ENCODE measurements around the gene CAPNS1.
"Not testable (repeated sequence)": the region's sequence is repeated elsewhere in the genome, so short reads cannot be mapped to it uniquely, and the experiment has no call there.

CAPNS1 gene

GRCh38 chr19:36151144-36152018 lies 11.5 kb downstream of the CAPNS1 start:
- no peak for DNase-seq

DNA sequence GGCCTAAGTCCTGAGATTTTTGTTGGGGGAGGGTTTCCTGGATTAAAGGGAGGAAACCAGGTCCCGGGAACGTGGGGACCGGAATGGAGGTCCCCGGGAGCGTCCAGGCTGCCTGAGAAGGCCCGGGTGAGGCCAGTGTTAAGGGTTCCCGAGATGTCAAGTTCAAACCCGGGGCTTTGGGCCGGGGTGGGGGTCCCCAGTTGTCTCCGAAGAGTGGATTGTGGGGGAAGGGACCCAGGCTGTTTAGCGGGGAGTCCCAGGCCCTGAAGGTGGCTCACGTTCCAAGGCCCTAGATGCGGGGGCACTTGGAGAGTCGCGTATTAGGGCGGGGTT lies 12.1 kb downstream of the CAPNS1 start:
- DNase-seq = no peak

DNA sequence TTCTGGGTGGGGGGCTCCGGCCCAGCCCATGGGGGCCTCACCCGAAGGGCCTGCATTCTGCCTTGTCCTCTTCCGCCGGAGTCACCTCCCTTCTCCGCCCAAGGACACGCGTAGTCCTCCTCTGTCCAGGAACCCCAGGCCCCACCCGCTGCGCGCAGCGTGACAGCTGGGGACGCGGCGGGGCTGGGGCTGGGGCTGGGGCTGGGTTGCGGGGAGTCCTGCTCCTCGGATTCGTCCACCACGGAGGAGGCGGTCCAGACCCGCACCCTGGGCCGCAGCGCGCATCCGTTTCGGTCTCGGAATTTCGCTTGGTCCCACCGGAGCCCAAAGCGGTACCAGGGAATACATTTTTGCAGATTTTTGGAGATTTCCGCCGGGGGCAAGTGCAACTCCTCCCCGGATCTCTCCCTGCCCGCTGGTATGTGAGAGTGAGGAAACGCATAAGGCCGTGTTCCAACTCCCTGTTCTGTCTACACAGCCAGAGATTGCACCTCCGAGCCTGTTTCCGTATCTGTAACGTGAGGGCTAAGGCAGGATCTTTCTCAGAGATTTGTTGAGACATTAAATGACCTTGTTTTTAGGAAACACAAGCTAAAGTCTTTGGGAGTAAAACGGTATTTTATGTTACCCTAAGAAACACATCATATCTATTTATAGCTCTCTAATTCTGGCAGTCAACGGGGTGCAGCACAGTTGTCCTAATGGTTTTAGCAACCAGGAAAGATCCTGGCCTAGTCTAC lies 12.7 kb downstream of the CAPNS1 start, which contains the start of gene COX7A1:
COX7A1 (minus strand) TSS at position 96 of the 740 bp plus-strand sequence; CDS start at position 56, 40 bp downstream.
- DNase-seq = no peak

- DNase-seq = no peak
Measured at GRCh38 chr19:36153126-36153525, 13.3 kb downstream of the CAPNS1 start.

GRCh38 chr19:36160821-36161596 lies 21.1 kb downstream of the CAPNS1 start:
- DNase-seq = no peak

GRCh38 chr19:36163813-36164212 lies 23.9 kb downstream of the CAPNS1 start:
- no peak for DNase-seq

DNA sequence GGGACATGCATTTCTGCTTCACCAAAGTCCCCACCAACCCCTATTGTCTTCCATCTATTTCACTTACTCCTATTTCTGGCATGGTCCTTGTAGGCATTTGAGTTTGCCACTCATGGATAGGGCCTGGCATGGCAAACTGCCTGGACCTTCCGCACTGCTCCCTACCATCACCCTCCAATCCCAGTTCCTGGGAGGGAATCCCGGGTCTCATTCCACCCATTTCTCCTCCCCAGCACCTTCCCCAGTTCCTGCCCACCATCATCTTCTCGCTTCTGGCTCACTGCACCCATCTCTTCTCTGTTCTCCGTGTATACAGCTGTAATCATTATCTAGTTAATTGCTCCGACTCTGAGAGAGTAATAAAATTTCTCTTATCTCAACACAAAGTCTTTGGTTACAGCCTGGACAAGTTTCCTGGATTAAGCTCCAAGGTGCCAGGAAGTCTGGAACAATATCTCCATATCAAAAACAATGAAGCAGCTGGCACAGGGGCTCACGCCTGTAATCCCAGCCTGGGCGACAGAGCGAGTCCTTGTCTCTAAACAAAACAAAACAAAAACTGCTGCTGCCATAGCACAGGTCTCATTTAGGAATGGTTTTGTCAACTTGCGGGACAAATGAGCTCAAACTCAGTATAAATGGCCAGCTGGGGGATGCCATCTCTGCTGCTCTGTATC lies 29.4 kb downstream of the CAPNS1 start:
- DNase-seq = no peak

DNA sequence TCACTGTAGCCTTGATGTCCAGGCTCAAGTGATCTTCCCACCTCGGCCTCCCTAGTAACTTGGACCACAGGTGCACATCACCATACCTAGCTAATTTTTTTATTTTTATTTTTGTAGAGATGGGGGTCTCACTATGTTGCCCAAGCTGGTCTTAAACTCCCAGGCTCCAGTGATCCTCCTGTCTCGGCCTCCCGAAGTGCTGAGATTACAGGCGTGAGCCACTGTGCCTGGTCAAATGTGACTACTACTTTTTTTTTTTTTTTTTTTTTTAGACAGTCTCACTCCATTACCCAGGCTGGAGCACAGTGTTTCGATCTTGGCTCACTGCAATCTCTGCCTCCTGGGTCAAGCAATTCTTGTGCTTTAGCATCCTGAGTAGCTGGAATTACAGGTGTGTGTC lies 33.0 kb downstream of the CAPNS1 start:
- no peak for DNase-seq

GRCh38 chr19:36173846-36174245 lies 34.0 kb downstream of the CAPNS1 start:
- not testable (repeated sequence) for DNase-seq

GRCh38 chr19:36179077-36179476 lies 39.2 kb downstream of the CAPNS1 start:
- DNase-seq = not testable (repeated sequence)

DNA sequence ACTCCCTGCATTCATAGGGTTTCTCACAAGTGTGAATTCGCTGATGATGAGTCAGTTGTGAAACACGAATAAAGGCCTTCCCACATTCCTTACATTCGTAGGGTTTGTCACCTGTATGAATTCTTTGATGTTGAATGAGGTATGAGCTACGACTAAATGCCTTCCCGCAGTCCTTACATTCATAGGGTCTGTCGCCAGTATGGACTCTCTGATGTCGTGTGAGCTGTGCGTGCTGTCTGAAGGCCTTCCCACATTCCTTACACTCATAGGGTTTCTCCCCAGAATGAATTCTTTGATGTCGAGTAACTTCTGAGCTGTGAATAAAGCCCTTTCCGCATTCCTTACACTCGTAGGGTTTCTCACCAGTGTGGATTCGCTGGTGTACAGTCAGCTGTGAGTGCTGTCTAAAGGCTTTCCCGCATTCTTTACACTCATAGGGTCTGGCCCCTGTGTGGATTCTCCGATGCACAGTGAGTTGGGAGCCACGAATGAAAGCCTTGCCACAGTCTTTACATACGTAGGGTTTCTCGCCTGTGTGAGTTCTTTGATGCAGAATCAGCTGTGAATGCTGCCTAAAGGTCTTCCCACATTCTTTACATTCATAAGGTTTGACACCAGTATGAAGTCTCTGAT lies 42.9 kb downstream of the CAPNS1 start:
- DNase-seq = no peak

GRCh38 chr19:36183245-36183628 lies 43.4 kb downstream of the CAPNS1 start:
- no peak for DNase-seq

DNA sequence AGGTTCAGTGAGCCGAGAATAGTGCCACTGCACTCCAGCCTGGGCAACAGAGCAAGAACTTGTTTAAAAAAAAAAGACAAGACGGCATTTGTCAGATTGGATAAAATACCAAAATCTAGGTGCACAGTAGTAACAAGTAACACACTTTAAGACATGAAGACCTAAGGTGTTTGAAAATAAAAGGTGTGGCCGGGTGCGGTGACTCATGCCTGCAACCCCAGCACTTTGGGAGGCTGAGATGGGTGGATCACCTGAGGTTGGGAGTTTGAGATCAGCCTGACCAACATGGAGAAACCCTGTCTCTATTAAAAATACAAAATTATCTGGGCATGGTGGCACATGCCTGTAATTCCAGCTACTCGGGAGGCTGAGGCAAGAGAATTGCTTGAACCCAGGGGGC lies 46.9 kb downstream of the CAPNS1 start:
- DNase-seq = not testable (repeated sequence)

GRCh38 chr19:36196249-36196648 lies 56.4 kb downstream of the CAPNS1 start:
- DNase-seq = no peak

DNA sequence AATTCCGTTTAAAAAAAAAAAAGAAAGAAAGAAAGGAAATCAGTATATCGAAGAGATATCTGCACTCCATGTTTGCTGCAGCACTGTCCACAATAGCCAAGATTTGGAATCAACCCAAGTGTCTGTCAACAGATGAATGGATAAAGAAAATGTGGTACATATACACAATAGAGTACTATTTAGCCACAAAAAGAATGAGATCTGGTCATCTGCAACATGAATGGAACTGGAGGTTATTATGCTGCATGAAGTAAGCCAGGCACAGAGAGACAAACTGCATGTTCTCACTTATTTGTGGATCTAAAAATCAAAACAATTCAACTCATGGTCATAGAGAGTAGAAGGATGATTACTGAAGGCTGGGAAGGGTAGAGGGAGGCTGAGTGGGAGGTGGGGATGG lies 58.3 kb downstream of the CAPNS1 start:
- no peak for DNase-seq
